HepG2 (cell line): ENCODE measurements around the gene FUT6. TPM values are rescaled to one million over a fixed set of nuclear protein-coding genes. Genes with fewer than 3 reads are reported as not detected.

Source experiments
- ARNT2 ChIP-seq: sonication (generic); formaldehyde crosslinking; IDR thresholded peaks from 2 replicates; pipeline ENCODE4 v1.8.0; 2022; ENCODE audit warnings: mild to moderate bottlenecking, low read depth, missing genetic modification reagents, moderate library complexity
- CHCHD3 ChIP-seq: sonication (generic); formaldehyde crosslinking; IDR thresholded peaks from 2 replicates; pipeline ENCODE4 v1.8.0; 2022; ENCODE audit warnings: mild to moderate bottlenecking, missing genetic modification reagents, moderate library complexity
- GLI4 ChIP-seq: sonication (generic); formaldehyde crosslinking; IDR thresholded peaks from 2 replicates; pipeline ENCODE4 v1.5.1; 2020; ENCODE audit warnings: missing genetic modification reagents, mild to moderate bottlenecking, moderate library complexity, borderline replicate concordance
- JUNB ChIP-seq: sonication (generic); formaldehyde crosslinking; IDR thresholded peaks from 2 replicates; pipeline ENCODE4 v1.8.0; 2022; ENCODE audit warnings: missing genetic modification reagents, mild to moderate bottlenecking, borderline replicate concordance
- NFE2L1 ChIP-seq: sonication (generic); formaldehyde crosslinking; IDR thresholded peaks from 2 replicates; pipeline ENCODE4 v1.4.0; 2020; ENCODE audit warnings: missing genetic modification reagents, mild to moderate bottlenecking, borderline replicate concordance
- SP4 ChIP-seq: sonication (generic); formaldehyde crosslinking; IDR thresholded peaks from 2 replicates; pipeline ENCODE4 v1.8.1; 2023; ENCODE audit warnings: mild to moderate bottlenecking, missing genetic modification reagents
- TCF7 ChIP-seq: sonication (generic); IDR thresholded peaks from 2 replicates; pipeline ENCODE4 v1.6.1; 2016; ENCODE audit warnings: antibody characterized with exemption, low read depth
- ZBTB1 ChIP-seq: sonication (generic); formaldehyde crosslinking; IDR thresholded peaks from 2 replicates; pipeline ENCODE4 v1.4.0; 2020; ENCODE audit warnings: missing genetic modification reagents, borderline replicate concordance
- ZBTB26 ChIP-seq: IDR thresholded peaks from 2 replicates; pipeline ENCODE4 v1.6.1; 2016; ENCODE audit warnings: missing compliant biosample characterization, missing genetic modification reagents, borderline replicate concordance
- ZBTB34 ChIP-seq: sonication (generic); formaldehyde crosslinking; IDR thresholded peaks from 2 replicates; pipeline ENCODE4 v1.8.0; 2022; ENCODE audit warnings: mild to moderate bottlenecking, missing genetic modification reagents
- ZFP62 ChIP-seq: sonication (generic); formaldehyde crosslinking; IDR thresholded peaks from 2 replicates; pipeline ENCODE4 v1.4.0; 2020; ENCODE audit warnings: missing genetic modification reagents
- ZNF17 ChIP-seq: sonication (generic); formaldehyde crosslinking; IDR thresholded peaks from 2 replicates; pipeline ENCODE4 v1.5.0; 2020; ENCODE audit warnings: mild to moderate bottlenecking, missing genetic modification reagents
- ZNF383 ChIP-seq: sonication (generic); formaldehyde crosslinking; IDR thresholded peaks from 2 replicates; pipeline ENCODE4 v1.4.0; 2020; ENCODE audit warnings: missing genetic modification reagents, mild to moderate bottlenecking, borderline replicate concordance
- ZNF549 ChIP-seq: sonication (generic); formaldehyde crosslinking; IDR thresholded peaks from 2 replicates; pipeline ENCODE4 v1.5.0; 2020; ENCODE audit warnings: missing genetic modification reagents
- ZNF597 ChIP-seq: sonication (generic); formaldehyde crosslinking; IDR thresholded peaks from 2 replicates; pipeline ENCODE4 v1.5.0; 2020; ENCODE audit warnings: missing genetic modification reagents
- polyA plus RNA-seq, 8 experiments: library from polyadenylated mRNA; depleted of rRNA in 3 of 8; stranded (reverse) in 7 of 8; unstranded in 1 of 8; fragments of >200 nt; fragmentation: Illumina TruSeq in 4 of 8; extraction: Trizol in 4 of 8; gene quantifications; 2 replicates each; pipeline versions ENCODE4 v1.2.1 to v1.2.3, GENCODE V29; 2011 to 2016; ENCODE audit warnings: low read depth in 4 of 8, missing spikeins in 1 of 8, mixed read lengths in 1 of 8; ENCODE audit not compliant: insufficient read depth in 1 of 8
- total RNA-seq, 5 experiments: library from RNA; depleted of rRNA; stranded (reverse); fragments of >200 nt; fragmentation: Illumina TruSeq; extraction: Trizol; gene quantifications; 2 replicates each; pipeline ENCODE4 v1.2.3, GENCODE V29; 2016; ENCODE audit warnings: low read depth in 1 of 5
- TF ChIP-seq, protein P1 (sequence below): sonication (generic); formaldehyde crosslinking; IDR thresholded peaks from 2 replicates; pipeline ENCODE4 v1.5.0; 2020; ENCODE audit warnings: mild to moderate bottlenecking, missing genetic modification reagents
- TF ChIP-seq, protein P2 (sequence below): sonication (generic); formaldehyde crosslinking; IDR thresholded peaks from 2 replicates; pipeline ENCODE4 v1.5.0; 2020; ENCODE audit warnings: missing genetic modification reagents, mild to moderate bottlenecking, borderline replicate concordance
- TF ChIP-seq, protein P3 (sequence below): IDR thresholded peaks from 2 replicates; pipeline ENCODE4 v1.6.1; 2018; ENCODE audit warnings: missing genetic modification reagents, mild to moderate bottlenecking, missing compliant biosample characterization

The FUT6 gene
- total and polyA plus RNA-seq, 2 of the 13 experiments (the other 11 are each of a cell fraction or from before 2014, with no cell fraction given), result 8.2 to 27.7 TPM

DNA sequence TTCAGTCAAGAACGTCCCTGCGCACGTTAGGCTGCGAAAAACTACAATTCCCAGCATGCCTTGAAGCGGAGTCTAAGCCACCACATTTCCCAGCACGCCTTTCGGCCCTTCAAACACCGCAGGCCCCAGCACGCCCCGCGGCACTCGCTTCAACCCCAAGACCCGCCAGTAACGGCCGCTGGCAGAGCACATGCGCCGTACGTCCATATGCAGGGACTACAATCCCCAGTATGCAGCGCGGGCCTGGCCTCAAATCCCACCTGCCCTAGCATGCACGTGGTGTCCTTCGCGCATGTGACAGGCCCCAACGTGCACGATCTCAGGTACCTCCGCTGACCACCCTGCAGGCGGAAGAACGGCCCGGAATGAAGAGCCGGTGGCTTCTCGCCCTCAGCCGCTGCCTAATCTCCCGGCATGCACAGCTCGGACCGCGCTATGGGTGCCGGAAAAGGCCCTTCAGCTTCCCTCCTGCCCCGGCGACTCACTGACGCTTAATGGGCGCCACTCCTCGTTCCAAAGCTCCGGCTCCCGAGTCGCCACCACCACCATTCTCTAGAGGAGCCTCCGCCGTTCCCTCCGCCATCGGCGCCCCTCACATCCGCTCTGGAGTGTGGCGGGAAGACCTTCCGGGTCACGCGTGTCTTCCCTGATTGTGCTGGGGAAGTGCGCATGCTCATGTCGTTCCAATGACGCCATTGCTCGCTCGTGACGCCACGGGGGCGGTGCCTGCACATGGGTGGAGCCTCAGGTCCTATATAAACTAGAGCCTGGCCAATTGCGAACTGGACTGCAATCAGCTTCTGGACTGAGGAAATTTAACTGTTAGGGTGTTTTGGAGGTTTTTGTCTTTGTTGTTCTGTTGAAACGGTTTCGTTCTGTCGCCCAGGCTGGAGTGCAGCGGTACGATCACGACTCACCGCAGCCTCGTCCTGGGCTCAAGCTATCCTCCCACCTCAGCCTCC lies 48.7 kb downstream of the FUT6 start, which contains the start of gene DUS3L (continued):
- TF ChIP-seq, protein P1, sequence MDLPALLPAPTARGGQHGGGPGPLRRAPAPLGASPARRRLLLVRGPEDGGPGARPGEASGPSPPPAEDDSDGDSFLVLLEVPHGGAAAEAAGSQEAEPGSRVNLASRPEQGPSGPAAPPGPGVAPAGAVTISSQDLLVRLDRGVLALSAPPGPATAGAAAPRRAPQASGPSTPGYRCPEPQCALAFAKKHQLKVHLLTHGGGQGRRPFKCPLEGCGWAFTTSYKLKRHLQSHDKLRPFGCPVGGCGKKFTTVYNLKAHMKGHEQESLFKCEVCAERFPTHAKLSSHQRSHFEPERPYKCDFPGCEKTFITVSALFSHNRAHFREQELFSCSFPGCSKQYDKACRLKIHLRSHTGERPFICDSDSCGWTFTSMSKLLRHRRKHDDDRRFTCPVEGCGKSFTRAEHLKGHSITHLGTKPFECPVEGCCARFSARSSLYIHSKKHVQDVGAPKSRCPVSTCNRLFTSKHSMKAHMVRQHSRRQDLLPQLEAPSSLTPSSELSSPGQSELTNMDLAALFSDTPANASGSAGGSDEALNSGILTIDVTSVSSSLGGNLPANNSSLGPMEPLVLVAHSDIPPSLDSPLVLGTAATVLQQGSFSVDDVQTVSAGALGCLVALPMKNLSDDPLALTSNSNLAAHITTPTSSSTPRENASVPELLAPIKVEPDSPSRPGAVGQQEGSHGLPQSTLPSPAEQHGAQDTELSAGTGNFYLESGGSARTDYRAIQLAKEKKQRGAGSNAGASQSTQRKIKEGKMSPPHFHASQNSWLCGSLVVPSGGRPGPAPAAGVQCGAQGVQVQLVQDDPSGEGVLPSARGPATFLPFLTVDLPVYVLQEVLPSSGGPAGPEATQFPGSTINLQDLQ (CRISPR knock-in tag), result peak; percentile 78; the same call in 1 of the 2 replicates
- TF ChIP-seq JUNB (CRISPR knock-in tag), result no peak
- no peak for TF ChIP-seq ZNF549
- TF ChIP-seq ARNT2 (CRISPR knock-in tag), result peak; percentile 95
- peak; percentile 92; the same call in 1 of the 2 replicates for TF ChIP-seq GLI4 (CRISPR knock-in tag)
- TF ChIP-seq ZBTB1 (CRISPR knock-in tag), result no peak
- peak; percentile 92 for TF ChIP-seq CHCHD3 (CRISPR knock-in tag)
- TF ChIP-seq ZNF597 (CRISPR knock-in tag), result peak; percentile 40; the same call in 1 of the 2 replicates
- no peak for TF ChIP-seq NFE2L1
- TF ChIP-seq TCF7, result no peak; the same call in 1 of the 2 replicates
- TF ChIP-seq ZNF17 (CRISPR knock-in tag), result no peak
- TF ChIP-seq, protein P2, sequence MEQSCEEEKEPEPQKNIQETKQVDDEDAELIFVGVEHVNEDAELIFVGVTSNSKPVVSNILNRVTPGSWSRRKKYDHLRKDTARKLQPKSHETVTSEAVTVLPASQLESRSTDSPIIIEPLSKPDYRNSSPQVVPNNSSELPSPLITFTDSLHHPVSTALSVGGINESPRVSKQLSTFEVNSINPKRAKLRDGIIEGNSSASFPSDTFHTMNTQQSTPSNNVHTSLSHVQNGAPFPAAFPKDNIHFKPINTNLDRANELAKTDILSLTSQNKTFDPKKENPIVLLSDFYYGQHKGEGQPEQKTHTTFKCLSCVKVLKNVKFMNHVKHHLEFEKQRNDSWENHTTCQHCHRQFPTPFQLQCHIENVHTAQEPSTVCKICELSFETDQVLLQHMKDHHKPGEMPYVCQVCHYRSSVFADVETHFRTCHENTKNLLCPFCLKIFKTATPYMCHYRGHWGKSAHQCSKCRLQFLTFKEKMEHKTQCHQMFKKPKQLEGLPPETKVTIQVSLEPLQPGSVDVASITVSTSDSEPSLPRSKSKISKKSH (CRISPR knock-in tag), result peak; percentile 90
- peak; percentile 52; the same call in 1 of the 2 replicates for TF ChIP-seq ZNF383 (CRISPR knock-in tag)
- 0 out of 2 replicates have a peak, but pooled peaks have one; percentile 85 for TF ChIP-seq ZBTB34 (CRISPR knock-in tag)
- TF ChIP-seq ZFP62 (CRISPR knock-in tag), result no peak
- TF ChIP-seq, protein P3, sequence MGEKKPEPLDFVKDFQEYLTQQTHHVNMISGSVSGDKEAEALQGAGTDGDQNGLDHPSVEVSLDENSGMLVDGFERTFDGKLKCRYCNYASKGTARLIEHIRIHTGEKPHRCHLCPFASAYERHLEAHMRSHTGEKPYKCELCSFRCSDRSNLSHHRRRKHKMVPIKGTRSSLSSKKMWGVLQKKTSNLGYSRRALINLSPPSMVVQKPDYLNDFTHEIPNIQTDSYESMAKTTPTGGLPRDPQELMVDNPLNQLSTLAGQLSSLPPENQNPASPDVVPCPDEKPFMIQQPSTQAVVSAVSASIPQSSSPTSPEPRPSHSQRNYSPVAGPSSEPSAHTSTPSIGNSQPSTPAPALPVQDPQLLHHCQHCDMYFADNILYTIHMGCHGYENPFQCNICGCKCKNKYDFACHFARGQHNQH, result peak; percentile 93
- TF ChIP-seq ZBTB26 (CRISPR knock-in tag), result 0 out of 2 replicates have a peak, but pooled peaks have one; percentile 48
- peak; percentile 85 for TF ChIP-seq SP4 (CRISPR knock-in tag)
